ENCODE measurements around the gene HM13. TPM values are rescaled to one million over a fixed set of nuclear protein-coding genes. Genes with fewer than 3 reads are reported as not detected.
A peak's percentile ranks its signal among the peaks of the same experiment; 100 is the strongest.
"Not testable (repeated sequence)": the region's sequence is repeated elsewhere in the genome, so short reads cannot be mapped to it uniquely, and the experiment has no call there.

Gene HM13
- total RNA-seq, 2 donors from 2014 or later, result 129 to 164 TPM

GRCh38 chr20:31594558-31595379, 80.5 kb downstream of the HM13 start:
- H3K9me3 Mint-ChIP-seq, result no peaks in the 10 kb centered on the region
- no peak for ATAC-seq (replicated peaks)
- H3K27ac Mint-ChIP-seq, result no peak overlapping the region
- H3K36me3 Mint-ChIP-seq (ENCODE audit: low read depth), result no peaks in the 10 kb centered on the region
- no peak overlapping the region for H3K4me3 Mint-ChIP-seq
- peaks cover 4% of the 10 kb centered on the region for H3K27me3 Mint-ChIP-seq
- H3K4me1 Mint-ChIP-seq, result no peaks in the 10 kb centered on the region

GRCh38 chr20:31595380-31595653, 81.1 kb downstream of the HM13 start:
- ATAC-seq (replicated peaks), result no peak
- Mint-ChIP-seq H3K9me3 (no peaks in the 10 kb centered on the region), H3K27me3 (peaks cover 4% of the 10 kb centered on the region), H3K27ac (peak overlapping the region; percentile 13), H3K36me3 (ENCODE audit: low read depth) (no peaks in the 10 kb centered on the region), H3K4me3 (no peak overlapping the region), H3K4me1 (no peaks in the 10 kb centered on the region)

GRCh38 chr20:31595654-31596411, 81.6 kb downstream of the HM13 start:
- Mint-ChIP-seq H3K27ac (peak overlapping the region; percentile 13), H3K4me1 (no peaks in the 10 kb centered on the region), H3K9me3 (no peaks in the 10 kb centered on the region), H3K27me3 (peaks cover 4% of the 10 kb centered on the region), H3K36me3 (ENCODE audit: low read depth) (no peaks in the 10 kb centered on the region), H3K4me3 (no peak overlapping the region)
- ATAC-seq (replicated peaks), result no peak

- not testable (repeated sequence) for H3K27me3 Mint-ChIP-seq; H3K4me3 Mint-ChIP-seq; H3K4me1 Mint-ChIP-seq; ATAC-seq (replicated peaks); H3K9me3 Mint-ChIP-seq; H3K27ac Mint-ChIP-seq; H3K36me3 Mint-ChIP-seq (ENCODE audit: low read depth)
Observed at GRCh38 chr20:31596412-31596715, 82.1 kb downstream of the HM13 start.

GRCh38 chr20:31596831-31597480, 82.7 kb downstream of the HM13 start:
- Mint-ChIP-seq H3K36me3 (ENCODE audit: low read depth) (no peaks in the 10 kb centered on the region), H3K27me3 (peaks cover 4% of the 10 kb centered on the region), H3K27ac (no peak overlapping the region), H3K4me1 (no peaks in the 10 kb centered on the region), H3K4me3 (no peak overlapping the region), H3K9me3 (no peaks in the 10 kb centered on the region)
- no peak for ATAC-seq (replicated peaks)

GRCh38 chr20:31597481-31597855, 83.2 kb downstream of the HM13 start:
- Mint-ChIP-seq H3K4me1 (peaks cover 2% of the 10 kb centered on the region), H3K9me3 (no peaks in the 10 kb centered on the region), H3K27ac (no peak overlapping the region), H3K27me3 (peaks cover 5% of the 10 kb centered on the region), H3K36me3 (ENCODE audit: low read depth) (no peaks in the 10 kb centered on the region), H3K4me3 (no peak overlapping the region)
- no peak for ATAC-seq (replicated peaks)

- ATAC-seq (replicated peaks), result no peak
- peaks cover 7% of the 10 kb centered on the region for H3K36me3 Mint-ChIP-seq (ENCODE audit: low read depth)
- H3K4me3 Mint-ChIP-seq, result peak overlapping the region; percentile 85
- peaks cover 22% of the 10 kb centered on the region for H3K4me1 Mint-ChIP-seq
- peak overlapping the region; percentile 46 for H3K27ac Mint-ChIP-seq
- H3K27me3 Mint-ChIP-seq, result peaks cover 15% of the 10 kb centered on the region
- no peaks in the 10 kb centered on the region for H3K9me3 Mint-ChIP-seq
Observed at GRCh38 chr20:31602431-31602778, 88.2 kb downstream of the HM13 start.

- Mint-ChIP-seq H3K4me3 (peak overlapping the region; percentile 85), H3K27me3 (peaks cover 20% of the 10 kb centered on the region), H3K36me3 (ENCODE audit: low read depth) (peaks cover 7% of the 10 kb centered on the region), H3K9me3 (no peaks in the 10 kb centered on the region), H3K4me1 (peaks cover 23% of the 10 kb centered on the region), H3K27ac (peak overlapping the region; percentile 46)
- ATAC-seq (replicated peaks), result peak; percentile 88
Observed at GRCh38 chr20:31602779-31603441, 88.7 kb downstream of the HM13 start.

- Mint-ChIP-seq H3K4me3 (peak overlapping the region; percentile 85), H3K36me3 (ENCODE audit: low read depth) (peaks cover 7% of the 10 kb centered on the region), H3K27ac (peak overlapping the region; percentile 68), H3K9me3 (no peaks in the 10 kb centered on the region), H3K4me1 (peaks cover 23% of the 10 kb centered on the region), H3K27me3 (peaks cover 23% of the 10 kb centered on the region)
- peak; percentile 45 for ATAC-seq (replicated peaks)
Observed at GRCh38 chr20:31603822-31604566, 89.8 kb downstream of the HM13 start.

GRCh38 chr20:31604567-31605030, 90.4 kb downstream of the HM13 start:
- H3K36me3 Mint-ChIP-seq (ENCODE audit: low read depth), result peaks cover 7% of the 10 kb centered on the region
- no peak for ATAC-seq (replicated peaks)
- H3K4me1 Mint-ChIP-seq, result peaks cover 23% of the 10 kb centered on the region
- peak overlapping the region; percentile 68 for H3K27ac Mint-ChIP-seq
- peak overlapping the region; percentile 85 for H3K4me3 Mint-ChIP-seq
- H3K9me3 Mint-ChIP-seq, result no peaks in the 10 kb centered on the region
- peaks cover 23% of the 10 kb centered on the region for H3K27me3 Mint-ChIP-seq

GRCh38 chr20:31605031-31605901, 91.0 kb downstream of the HM13 start, which contains the start of gene ID1:
Gene ID1, plus strand, starts transcription at chr20:31605289. Its CDS starts 99 bp downstream, at chr20:31605388.
- Mint-ChIP-seq H3K27ac (peak within 1 kb of the TSS; percentile 68), H3K4me3 (peak within 1 kb of the TSS; percentile 85), H3K27me3 (peaks cover 23% of the 10 kb centered on the region), H3K36me3 (ENCODE audit: low read depth) (peaks cover 7% of the 10 kb centered on the region), H3K9me3 (no peaks in the 10 kb centered on the region), H3K4me1 (peaks cover 23% of the 10 kb centered on the region)
- ATAC-seq (replicated peaks), result peak; percentile 78

GRCh38 chr20:31605902-31606803, 91.9 kb downstream of the HM13 start:
- H3K27ac Mint-ChIP-seq, result peak overlapping the region; percentile 61
- H3K36me3 Mint-ChIP-seq (ENCODE audit: low read depth), result peaks cover 7% of the 10 kb centered on the region
- no peak for ATAC-seq (replicated peaks)
- H3K4me3 Mint-ChIP-seq, result peak overlapping the region; percentile 85
- no peaks in the 10 kb centered on the region for H3K9me3 Mint-ChIP-seq
- peaks cover 23% of the 10 kb centered on the region for H3K27me3 Mint-ChIP-seq
- H3K4me1 Mint-ChIP-seq, result peaks cover 23% of the 10 kb centered on the region

Data from activated T-helper 17 cell treated with anti-CD3 and anti-CD28 coated beads, Interleukin-2, amount 50 U/mL, for 72 hours (primary cell).